SH-SY5Y (cell line): Measurements from ENCODE around the gene KIF21A.

Experiments used
- GATA2 ChIP-seq: IDR thresholded peaks from 2 replicates; pipeline ENCODE4 v1.6.1; 2011; ENCODE audit warnings: mild to moderate bottlenecking, low read depth, low read length
- GATA3 ChIP-seq: IDR thresholded peaks from 2 replicates; pipeline ENCODE4 v1.6.1; 2011; ENCODE audit warnings: low read depth, mild to moderate bottlenecking, low read length, moderate library complexity

- TF ChIP-seq GATA2 (no peak), GATA3 (no peak)
These were observed 173.4 kb downstream of the KIF21A start for GRCh38 chr12:39269492-39269891.
